Right atrium auricular region (tissue), 2 donors: Measurements from ENCODE around the gene ASPN. TPM values are rescaled to one million over a fixed set of nuclear protein-coding genes. Genes with fewer than 3 reads are reported as not detected.
A peak's percentile ranks its signal among the peaks of the same experiment; 100 is the strongest.
"Not testable (repeated sequence)": the region's sequence is repeated elsewhere in the genome, so short reads cannot be mapped to it uniquely, and the experiment has no call there.

Experiments used
- DNase-seq: peaks from one replicate; pipeline ENCODE4 v3.0.0-alpha.2; 2019; ENCODE audit warnings: low spot score
- H3K27ac ChIP-seq, 2 donors: fragments of 200-600 bp; sonication (generic); 1 replicate in 1 of 2; 2 replicates in 1 of 2; pipeline ENCODE4 v1.5.1; 2016 to 2019
- H3K27me3 ChIP-seq, 2 donors: fragments of 200-600 bp; sonication (generic); one replicate each; pipeline versions ENCODE4 v1.5.1 to v1.6.0; 2017 to 2019
- H3K36me3 ChIP-seq: fragments of 200-600 bp; sonication (generic); one replicate; pipeline ENCODE4 v1.5.1; 2016
- H3K4me1 ChIP-seq, 2 donors: fragments of 200-600 bp; sonication (generic); one replicate each; pipeline versions ENCODE4 v1.5.1 to v1.6.0; 2017 to 2019
- H3K4me3 ChIP-seq, 2 donors: fragments of 200-600 bp; sonication (generic); 1 replicate in 1 of 2; 2 replicates in 1 of 2; pipeline ENCODE4 v1.5.1; 2017 to 2019; ENCODE audit warnings: mild to moderate bottlenecking in 1 of 2, moderate library complexity in 1 of 2
- H3K9me3 ChIP-seq, 2 donors: fragments of 200-600 bp; sonication (generic); one replicate each; pipeline ENCODE4 v1.5.1; 2019
- CTCF ChIP-seq, 2 donors: fragments of 200-600 bp; sonication (generic); IDR thresholded peaks; one replicate each; pipeline ENCODE4 v1.5.1; 2019; ENCODE audit warnings: antibody characterized with exemption in 2 of 2
- microRNA-seq, 2 donors: library from miRNA; unstranded; fragments of <30 nt; microRNA quantifications; one replicate each; pipeline ENCODE4, GENCODE V29; 2016 to 2017; ENCODE audit warnings: borderline number of aligned reads in 2 of 2, borderline replicate concordance in 1 of 2
- total RNA-seq, 2 donors: library from RNA; depleted of rRNA; stranded (reverse); fragments of >200 nt; gene quantifications; one replicate each; pipeline ENCODE4 v1.1.0, GENCODE V29; 2016

ASPN gene
- total RNA-seq, 2 donors from 2014 or later: 3.9 to 29.0 TPM

- no peaks in the 10 kb centered on the region for H3K36me3 ChIP-seq
- H3K4me3 ChIP-seq: no peak overlapping the region
- no peak overlapping the region for H3K27ac ChIP-seq
- H3K9me3 ChIP-seq: no peaks in the 10 kb centered on the region
- TF ChIP-seq CTCF (IDR thresholded peaks at IDR 0.05): no peak
- H3K27me3 ChIP-seq: no peaks in the 10 kb centered on the region
- no peak for DNase-seq
- H3K4me1 ChIP-seq: peaks cover 0 to 4% of the 10 kb centered on the region in 2 donors
Observed at GRCh38 chr9:92414566-92414965, 67.7 kb downstream of the ASPN start.

- not testable (repeated sequence) for H3K27ac ChIP-seq, DNase-seq, H3K9me3 ChIP-seq, H3K27me3 ChIP-seq, H3K4me1 ChIP-seq, H3K36me3 ChIP-seq, H3K4me3 ChIP-seq
Observed at GRCh38 chr9:92411157-92411556, 71.1 kb downstream of the ASPN start.

GRCh38 chr9:92408747-92409478, 73.4 kb downstream of the ASPN start:
- Histone ChIP-seq H3K4me3 (no peak overlapping the region), H3K9me3 (no peaks in the 10 kb centered on the region), H3K36me3 (no peaks in the 10 kb centered on the region), H3K27me3 (no peaks in the 10 kb centered on the region), H3K4me1 (peaks cover 0 to 13% of the 10 kb centered on the region in 2 donors), H3K27ac (no peak overlapping the region)
- no peak for TF ChIP-seq CTCF (IDR thresholded peaks at IDR 0.05)
- no peak for DNase-seq

- Histone ChIP-seq H3K4me1 (peaks cover 0 to 13% of the 10 kb centered on the region in 2 donors), H3K36me3 (no peaks in the 10 kb centered on the region), H3K27ac (no peak overlapping the region), H3K4me3 (no peak overlapping the region), H3K9me3 (no peaks in the 10 kb centered on the region), H3K27me3 (no peaks in the 10 kb centered on the region)
- no peak for TF ChIP-seq CTCF (IDR thresholded peaks at IDR 0.05)
- no peak for DNase-seq
Observed at GRCh38 chr9:92407818-92408217, 74.5 kb downstream of the ASPN start.

- Histone ChIP-seq H3K4me3 (peak overlapping the region; percentile 3 to 15), H3K27me3 (no peaks in the 10 kb centered on the region), H3K27ac (peak overlapping the region; percentile 54 to 60), H3K9me3 (no peaks in the 10 kb centered on the region), H3K36me3 (no peaks in the 10 kb centered on the region), H3K4me1 (peaks cover 0 to 13% of the 10 kb centered on the region in 2 donors)
- TF ChIP-seq CTCF (IDR thresholded peaks at IDR 0.05): no peak
- DNase-seq: peak; percentile 75
Observed at GRCh38 chr9:92406477-92406876, 75.8 kb downstream of the ASPN start.

Small RNA genes lying within 50 kb of the gene (microRNA-seq; reads per million reads assigned to microRNA genes)
- gene MIR4670: 0.71 reads per million in 2 donors

Other genes starting within 250 kb of the ASPN start
- 10 to 100 TPM; 40.1 to 55.1 TPM for gene IARS1, start 188.8 kb downstream of the ASPN start, total RNA-seq
- gene NOL8, start 157.2 kb downstream of the ASPN start, total RNA-seq: 10 to 100 TPM; 11.4 to 12.3 TPM
- 1 to 10 TPM; 1.1 to 1.2 TPM for gene CENPP, start 156.6 kb downstream of the ASPN start, total RNA-seq
- 10 to 100 TPM; 15.5 to 39.1 TPM for gene OGN, start 77.9 kb downstream of the ASPN start, total RNA-seq
- gene OMD, start 58.0 kb downstream of the ASPN start, total RNA-seq: 10 to 100 TPM; 22.7 to 26.5 TPM
- 10 to 100 TPM in 1 of 2 donors, 1 to 10 TPM in 1; 7.3 to 18.5 TPM for gene ECM2, start 53.5 kb upstream of the ASPN start, total RNA-seq
- 10 to 100 TPM in 1 of 2 donors, 1 to 10 TPM in 1; 8.9 to 13.1 TPM for gene IPPK, start 187.6 kb upstream of the ASPN start, total RNA-seq